IPS DF 4.7 (cell line): ENCODE measurements around the gene PHB1.
"Not testable (repeated sequence)": the region's sequence is repeated elsewhere in the genome, so short reads cannot be mapped to it uniquely, and the experiment has no call there.

Source experiments
- DNase-seq: peaks from one replicate; pipeline ENCODE4 v3.0.0-alpha.2; 2013; ENCODE audit warnings: low spot score; ENCODE audit errors: extremely low read depth

Gene PHB1

DNA sequence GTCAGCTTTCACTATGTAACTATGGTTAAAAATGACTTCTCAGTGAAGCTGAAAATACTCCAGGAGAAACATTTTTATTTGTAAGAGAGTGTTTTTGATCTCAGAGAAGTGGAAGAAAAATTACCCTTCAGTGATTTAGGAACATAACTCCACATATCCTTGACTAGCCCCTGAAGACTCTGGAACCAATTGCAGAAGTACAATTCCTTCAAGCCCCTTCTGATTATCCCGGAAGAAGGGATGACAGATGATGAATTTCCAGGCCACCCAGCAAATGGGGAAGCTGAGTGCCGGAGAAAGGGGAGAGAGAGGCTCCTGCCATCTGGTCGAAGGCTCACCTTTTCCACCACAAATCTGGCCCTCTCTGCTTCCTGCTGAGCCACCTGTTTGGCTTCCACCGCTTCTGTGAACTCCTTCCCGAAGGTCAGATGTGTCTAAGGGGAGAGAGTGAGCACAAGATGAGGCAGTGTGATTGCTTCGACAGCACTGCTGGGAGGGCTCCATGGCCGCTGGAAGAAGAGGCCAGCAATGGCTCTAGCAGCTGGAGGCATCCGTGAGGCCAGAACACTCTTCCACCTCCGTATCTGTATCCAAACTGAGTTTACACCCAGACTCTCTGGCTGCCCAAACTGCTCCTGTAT is 8.1 kb downstream of the PHB1 start:
- no peak for DNase-seq

- no peak for DNase-seq
Measured at GRCh38 chr17:49404906-49405305, 9.8 kb downstream of the PHB1 start.

GRCh38 chr17:49404361-49404760 is 10.3 kb downstream of the PHB1 start:
- no peak for DNase-seq

DNA sequence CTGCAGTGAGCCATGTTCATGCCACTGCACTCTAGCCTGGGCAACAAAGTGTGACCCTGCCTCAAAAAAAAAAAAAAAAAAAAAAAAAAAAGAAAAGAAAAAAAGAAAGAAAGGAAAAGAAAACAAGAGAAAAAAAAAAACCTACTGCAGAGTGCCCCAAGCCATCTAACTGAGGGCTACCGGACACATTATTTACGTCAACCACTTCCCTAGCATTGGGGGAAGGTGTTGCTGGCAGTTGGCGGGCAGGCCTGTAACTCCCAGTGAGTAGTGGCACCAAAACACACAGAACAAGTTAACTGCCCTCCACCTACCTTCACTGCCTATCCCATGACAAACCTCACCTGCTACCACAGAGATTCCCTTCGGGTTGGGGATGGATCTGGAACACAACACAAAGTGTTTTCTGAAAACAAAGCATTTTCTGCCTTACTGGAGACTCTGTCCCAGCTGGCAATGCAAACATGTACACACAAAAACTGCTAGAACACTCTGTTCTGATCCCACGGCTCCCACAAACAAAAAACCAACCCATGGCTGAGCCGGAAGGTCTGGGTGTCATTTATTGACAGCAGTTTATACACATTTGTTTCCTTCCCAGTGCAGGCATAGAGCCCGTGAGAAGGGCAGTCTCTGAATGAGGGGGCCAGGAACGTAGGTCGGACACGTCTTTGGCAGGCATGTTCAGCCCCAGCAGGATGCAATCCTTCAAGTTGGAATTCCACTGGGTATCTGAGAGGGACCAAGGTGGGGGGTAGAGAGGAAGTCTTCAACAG is 11.0 kb downstream of the PHB1 start:
- DNase-seq = no peak

GRCh38 chr17:49402706-49403105 is 12.0 kb downstream of the PHB1 start:
- no peak for DNase-seq

DNA sequence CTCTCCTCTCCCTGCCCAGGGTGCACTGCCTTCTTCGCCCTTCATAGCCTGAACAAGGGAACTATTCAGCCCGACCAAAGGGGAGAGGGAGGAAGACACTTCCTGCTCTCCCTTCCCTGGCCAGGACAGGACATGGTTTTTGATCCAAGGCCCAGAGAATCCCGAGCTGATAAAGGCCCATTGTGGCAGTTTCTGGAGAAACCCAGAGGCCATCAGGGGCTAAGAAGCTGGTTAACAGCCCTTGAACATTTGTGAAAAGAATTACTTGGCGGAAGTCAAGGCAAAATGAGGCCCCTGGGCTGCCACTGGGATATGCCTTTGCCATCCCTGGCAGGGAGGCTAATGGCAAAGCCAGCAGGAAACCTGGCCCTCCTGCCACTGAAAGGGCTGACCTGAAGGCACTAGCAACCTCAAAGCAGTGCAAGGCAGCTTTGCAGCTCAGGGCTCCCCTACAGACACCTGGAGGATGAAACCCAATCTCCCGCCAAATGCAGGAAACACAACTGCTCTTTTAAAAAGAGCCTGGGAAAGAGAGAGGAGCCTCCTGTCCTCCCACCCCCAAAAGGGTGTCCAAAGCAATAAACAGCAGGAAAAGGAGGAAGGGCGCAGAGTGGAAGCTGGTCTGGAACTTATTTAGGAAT is 12.6 kb downstream of the PHB1 start:
- no peak for DNase-seq

- no peak for DNase-seq
Measured at GRCh38 chr17:49399995-49400394, 14.7 kb downstream of the PHB1 start.

DNA sequence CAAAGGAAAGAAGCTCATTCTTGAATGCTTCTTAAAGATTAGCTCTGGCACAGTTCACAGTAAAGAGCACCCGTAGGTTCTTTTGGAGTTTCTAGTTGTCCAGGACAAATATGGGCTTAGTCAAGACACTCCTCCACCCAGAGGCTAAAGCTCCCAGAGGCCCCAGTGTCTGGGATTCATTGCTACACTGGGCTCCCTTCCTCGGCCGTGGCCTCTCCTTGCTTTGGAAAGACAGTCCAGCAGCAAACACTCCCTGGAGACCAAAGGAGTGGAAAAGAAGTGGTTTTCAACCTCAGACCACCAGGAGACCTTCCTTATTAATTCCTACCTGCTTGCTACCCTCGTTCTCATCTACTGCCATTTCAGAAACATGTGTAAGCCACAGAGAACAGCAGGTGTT is 17.1 kb downstream of the PHB1 start:
- no peak for DNase-seq

- no peak for DNase-seq
Measured at GRCh38 chr17:49393491-49394255, 21.0 kb downstream of the PHB1 start.

DNA sequence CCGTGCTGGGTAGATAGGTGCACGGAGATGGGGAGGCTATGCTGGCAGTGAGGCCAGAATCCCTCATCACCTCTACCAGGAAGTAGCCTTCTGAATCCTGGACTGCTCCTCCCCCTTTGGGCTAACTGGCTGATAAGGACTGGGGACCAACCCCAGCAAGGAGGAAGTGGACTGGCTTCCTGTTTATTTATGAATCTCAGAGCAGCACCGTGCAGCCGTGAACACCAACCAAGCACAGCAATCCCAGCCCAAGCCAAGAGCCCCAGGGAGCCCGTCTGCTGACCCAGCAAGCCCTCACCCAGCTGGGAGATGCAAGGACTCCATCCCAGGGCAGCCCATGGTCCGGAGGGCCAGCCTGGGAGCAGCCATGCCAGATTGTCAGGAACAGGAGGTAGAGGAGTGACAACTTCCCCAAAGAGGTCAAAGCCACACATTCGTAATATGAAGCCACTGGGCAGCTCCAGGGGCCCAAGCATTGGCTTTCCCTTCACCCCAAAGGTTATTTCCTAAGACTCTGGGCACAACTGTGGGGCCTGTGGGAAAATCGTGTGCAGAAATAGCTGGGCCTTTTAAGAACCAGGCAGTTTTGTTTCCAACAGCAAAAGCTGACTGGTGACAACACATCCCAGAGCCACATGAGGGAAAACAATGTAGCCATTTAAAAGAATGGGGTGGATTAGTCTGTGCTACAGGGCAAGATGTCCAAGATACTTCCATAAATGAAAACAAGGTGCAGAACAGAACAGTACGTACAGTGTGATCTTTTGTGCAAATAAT is 23.9 kb downstream of the PHB1 start:
- no peak for DNase-seq

DNA sequence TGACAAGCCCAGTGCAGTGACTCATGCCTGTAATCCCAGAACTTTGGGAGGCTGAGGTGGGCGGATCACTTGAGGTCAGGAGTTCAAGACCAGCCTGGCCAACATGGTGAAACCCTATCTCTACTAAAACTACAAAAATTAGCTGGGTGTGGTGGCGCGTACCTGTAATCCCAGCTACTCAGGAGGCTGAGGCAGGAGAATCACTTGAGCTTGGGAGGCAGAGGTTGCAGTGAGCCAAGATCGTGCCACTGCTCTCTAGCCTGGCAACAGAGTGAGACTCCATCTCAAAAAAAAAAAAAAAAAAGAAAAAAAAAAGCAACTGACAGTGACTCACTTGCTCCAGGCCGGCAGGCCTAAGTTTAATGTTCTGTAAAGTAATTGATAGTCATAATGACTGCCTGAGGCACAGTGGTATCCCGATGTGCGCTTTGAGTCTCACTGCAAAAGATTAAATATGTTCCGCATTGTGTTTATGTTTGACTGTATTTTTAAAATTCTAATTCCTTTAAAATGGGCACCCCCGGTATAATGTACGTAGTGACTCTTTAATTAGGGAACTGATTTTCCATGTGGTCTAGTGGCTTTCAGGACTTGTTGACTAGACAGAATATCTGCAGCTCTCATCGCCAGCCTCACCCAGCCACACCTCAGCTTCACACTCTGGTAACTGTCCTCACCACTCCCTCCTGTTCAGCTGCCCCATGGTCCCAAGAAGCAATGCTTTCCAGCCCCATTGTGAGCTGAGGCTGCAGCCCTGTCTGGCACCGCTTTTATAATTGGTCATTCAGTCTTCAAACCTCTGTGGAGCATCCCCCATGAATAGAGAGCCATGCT is 25.0 kb downstream of the PHB1 start:
- DNase-seq = not testable (repeated sequence)

- no peak for DNase-seq
Measured at GRCh38 chr17:49388692-49389513, 25.8 kb downstream of the PHB1 start.

- DNase-seq = no peak
Measured at GRCh38 chr17:49388290-49388640, 26.4 kb downstream of the PHB1 start.

- no peak for DNase-seq
Measured at GRCh38 chr17:49387498-49388289, 27.0 kb downstream of the PHB1 start.

DNA sequence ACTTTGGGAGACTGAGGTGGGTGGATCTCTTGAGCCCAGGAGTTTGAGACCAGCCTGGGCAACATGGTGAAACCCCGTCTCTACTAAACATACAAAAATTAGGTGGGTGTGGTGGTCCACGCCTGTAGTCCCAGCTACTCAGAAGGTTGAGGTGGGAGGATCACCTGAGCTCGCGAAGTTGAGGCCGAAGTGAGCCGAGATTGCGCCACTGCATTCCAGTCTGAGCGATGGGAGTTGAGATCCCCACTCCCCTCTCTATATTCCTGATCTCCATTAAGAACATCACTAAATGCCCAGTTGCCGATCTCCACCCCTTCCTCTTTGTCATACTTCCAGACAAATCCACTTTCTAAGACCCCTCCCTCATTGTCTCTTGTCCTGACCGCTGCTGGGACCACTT is 28.3 kb downstream of the PHB1 start:
- DNase-seq = no peak

- no peak for DNase-seq
Measured at GRCh38 chr17:49384951-49385350, 29.7 kb downstream of the PHB1 start.

GRCh38 chr17:49383060-49383459 is 31.6 kb downstream of the PHB1 start:
- DNase-seq = no peak

DNA sequence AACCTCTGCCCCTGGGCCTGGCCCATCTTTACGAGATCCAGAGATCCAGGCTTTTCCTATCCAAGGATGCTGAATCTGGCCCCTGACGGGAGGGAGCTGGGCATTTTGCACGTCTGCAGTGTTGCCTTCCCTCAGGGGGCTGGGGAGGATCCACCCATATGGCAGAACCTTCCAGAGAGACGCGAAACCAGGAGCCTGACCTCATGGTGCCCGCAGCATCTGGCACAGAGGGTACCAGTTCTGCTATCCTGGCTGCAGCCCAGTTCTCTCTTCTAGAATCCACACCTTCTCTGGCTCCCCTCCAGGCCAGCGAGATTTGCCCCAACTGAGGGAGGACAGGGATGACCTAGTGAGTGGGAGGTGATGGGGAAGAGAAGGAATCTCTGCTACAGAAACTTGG is 32.1 kb downstream of the PHB1 start:
- no peak for DNase-seq

GRCh38 chr17:49381793-49382192 is 32.9 kb downstream of the PHB1 start:
- DNase-seq = no peak
